Activated CD4-positive, alpha-beta T cell treated with anti-CD3 and anti-CD28 coated beads, Interleukin-2, Interleukin-6, amounts not matched to agents 100 ng/mL and 50 ng/mL, durations not matched to agents 16 hours and 8 hours (primary cell): Measurements from ENCODE around the gene CLCA1.

Experiments used
- DNase-seq: peaks from one replicate; pipeline ENCODE4 v3.0.0-alpha.2; 2020

The CLCA1 gene

GRCh38 chr1:86504895-86505563, 36.3 kb downstream of the CLCA1 start:
- DNase-seq = no peak

DNA sequence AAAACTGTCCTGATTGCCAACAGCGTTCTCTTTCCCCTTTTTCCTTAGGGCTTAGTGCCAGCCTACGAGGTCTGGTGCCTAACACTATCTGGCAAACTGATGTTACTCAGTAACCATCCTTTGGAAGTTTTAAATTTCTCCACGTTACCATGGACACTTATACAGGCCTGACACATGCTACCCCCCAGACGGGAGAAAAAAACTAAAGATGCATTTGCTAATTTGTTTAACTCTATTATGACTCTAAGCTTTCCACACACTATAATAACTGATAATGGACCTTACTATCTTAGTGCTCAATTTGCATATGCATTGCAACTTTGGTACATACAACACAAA, 36.8 kb downstream of the CLCA1 start:
- no peak for DNase-seq

DNA sequence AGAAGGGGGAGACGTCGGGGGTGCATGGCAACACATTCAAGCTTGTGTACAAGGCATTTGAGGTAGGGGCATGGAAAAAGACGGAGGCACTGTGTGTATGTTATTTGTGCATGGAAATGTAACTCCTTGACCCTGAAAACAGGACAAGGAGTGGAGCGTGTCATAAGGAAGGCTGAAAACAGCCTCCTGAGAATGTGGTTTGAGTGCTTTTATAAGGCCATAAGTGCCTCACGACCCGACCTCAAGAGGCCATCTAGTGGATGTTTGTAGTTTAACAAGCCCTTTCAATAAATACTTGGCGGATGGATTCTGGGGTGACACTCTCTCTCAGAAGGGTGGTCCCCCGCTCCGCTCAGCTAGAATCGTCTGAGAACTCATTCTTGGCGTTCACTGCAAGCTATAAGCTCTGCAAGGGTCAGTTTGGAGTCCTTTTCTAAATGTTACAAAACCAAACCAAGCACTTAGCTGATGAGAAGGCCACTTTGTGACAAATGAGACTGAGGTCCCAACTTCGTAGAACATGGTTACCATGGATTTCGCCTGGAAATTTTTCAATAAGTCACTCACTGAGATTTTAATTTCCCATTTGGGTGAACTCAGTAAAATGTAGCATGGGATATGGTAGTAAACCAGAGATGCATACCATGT, 39.3 kb downstream of the CLCA1 start:
- DNase-seq = peak; percentile 14

- no peak for DNase-seq
Observed at GRCh38 chr1:86508583-86508969, 39.8 kb downstream of the CLCA1 start.

DNA sequence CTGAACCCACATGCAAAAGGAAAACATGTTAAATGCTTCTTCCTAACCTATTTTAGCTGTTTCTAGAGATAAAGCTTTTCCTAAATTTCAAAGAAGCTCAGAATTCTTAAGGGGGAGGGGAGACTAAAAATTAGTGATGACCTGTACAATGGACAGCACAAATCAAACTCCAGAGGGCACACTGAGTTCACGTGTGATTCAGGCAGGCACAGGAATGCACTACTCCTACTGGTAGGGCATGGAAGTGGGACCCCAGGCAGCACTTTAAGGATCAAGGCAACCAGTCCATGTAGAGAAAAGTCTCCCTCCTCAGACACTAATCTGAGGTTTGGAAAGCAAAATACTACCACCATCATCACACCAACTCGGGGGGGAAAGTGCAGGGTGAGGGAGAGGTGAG, 46.9 kb downstream of the CLCA1 start:
- no peak for DNase-seq

- no peak for DNase-seq
Observed at GRCh38 chr1:86516335-86516734, 47.6 kb downstream of the CLCA1 start.

GRCh38 chr1:86517336-86517735, 48.6 kb downstream of the CLCA1 start:
- no peak for DNase-seq

DNA sequence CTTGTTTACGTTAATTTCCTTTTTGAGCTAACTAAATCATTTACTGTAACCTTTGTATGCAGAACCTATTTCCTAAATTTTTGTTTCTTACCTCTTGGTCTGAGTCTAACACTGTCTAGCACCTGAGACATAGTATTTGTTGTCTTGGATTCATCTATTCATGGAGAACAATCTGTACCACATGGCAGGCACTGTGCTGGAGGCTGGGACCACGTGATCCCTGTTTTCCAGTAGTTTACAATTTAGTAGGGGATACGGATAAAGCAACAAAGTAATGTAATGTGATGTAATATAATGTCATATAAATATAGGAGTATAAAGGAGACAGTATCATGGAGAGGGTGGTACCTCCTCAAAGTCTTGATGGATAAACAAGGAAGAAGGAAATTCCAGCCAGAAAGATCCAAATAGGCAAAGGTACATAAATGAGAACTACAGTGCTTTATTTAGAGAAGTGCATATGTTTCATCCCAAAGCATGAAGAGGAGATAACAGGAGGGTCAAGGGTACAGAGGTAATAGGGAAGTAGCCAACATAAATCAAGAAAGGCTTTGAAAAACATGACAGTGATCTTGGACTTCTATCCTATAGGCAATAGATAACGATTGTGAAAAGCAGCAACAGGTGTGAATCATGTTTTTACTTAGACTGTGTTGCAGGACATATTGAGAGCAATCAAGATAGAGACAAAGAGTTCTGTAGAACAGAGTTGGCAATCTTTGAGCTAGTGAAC, 52.2 kb downstream of the CLCA1 start:
- DNase-seq = no peak

GRCh38 chr1:86521522-86521891, 52.8 kb downstream of the CLCA1 start:
- no peak for DNase-seq

GRCh38 chr1:86522240-86522639, 53.5 kb downstream of the CLCA1 start:
- no peak for DNase-seq

DNA sequence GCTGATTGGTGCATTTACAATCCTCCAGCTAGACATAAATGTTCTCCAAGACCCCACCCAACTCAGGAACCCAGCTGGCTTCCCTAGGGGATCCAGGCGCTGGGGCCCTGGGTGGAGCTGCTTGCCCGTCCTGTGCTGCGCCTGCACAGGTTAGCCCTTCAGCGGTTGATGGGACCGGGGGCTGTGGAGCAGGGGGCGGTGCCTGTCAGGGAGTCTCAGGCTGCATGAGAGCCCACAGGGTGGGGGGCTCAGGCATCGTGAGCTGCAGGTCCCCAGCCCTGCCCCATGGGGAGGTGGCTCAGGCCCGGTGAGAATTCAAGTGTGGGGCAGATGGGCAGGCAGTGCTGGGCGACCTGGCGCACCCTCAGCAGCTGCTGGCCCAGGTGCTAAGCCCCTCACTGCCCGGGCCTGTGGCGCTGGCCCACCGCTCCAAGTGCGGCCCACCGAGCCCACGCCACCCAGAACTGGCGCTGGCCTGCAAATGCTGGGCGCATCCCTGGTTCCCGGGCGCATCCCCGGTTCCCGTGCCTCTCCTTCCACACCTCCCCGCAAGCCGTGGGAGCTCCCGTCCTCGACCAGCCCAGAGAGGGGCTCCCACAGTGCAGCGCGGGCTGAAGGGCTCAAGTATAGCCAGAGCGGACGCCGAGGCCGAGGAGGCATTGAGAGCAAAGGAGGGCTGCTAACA, 55.1 kb downstream of the CLCA1 start:
- DNase-seq = no peak

- no peak for DNase-seq
Observed at GRCh38 chr1:86527306-86527705, 58.6 kb downstream of the CLCA1 start.

- DNase-seq = no peak
Observed at GRCh38 chr1:86530211-86530845, 61.6 kb downstream of the CLCA1 start.

GRCh38 chr1:86537928-86538695, 69.4 kb downstream of the CLCA1 start:
- no peak for DNase-seq

- DNase-seq = no peak
Observed at GRCh38 chr1:86538775-86539174, 70.0 kb downstream of the CLCA1 start.

DNA sequence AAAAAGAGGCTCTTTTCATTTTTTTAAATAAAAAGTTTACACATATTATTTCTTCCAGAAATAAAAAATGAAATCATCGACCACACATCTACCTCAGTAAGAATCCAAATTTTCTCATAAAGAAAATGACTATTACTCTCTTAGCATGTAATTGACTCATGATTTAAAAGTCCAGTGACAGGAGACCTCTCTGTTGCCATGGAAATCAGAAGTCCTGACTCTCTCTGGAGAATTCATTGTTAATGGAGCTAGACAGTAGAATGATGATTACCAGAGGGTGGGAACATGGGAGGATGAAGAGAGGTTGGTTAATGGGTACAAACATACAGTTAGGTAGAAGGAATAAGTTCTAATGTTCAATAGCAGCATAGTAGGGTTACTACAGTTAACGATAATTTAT, 73.1 kb downstream of the CLCA1 start:
- DNase-seq = no peak

DNA sequence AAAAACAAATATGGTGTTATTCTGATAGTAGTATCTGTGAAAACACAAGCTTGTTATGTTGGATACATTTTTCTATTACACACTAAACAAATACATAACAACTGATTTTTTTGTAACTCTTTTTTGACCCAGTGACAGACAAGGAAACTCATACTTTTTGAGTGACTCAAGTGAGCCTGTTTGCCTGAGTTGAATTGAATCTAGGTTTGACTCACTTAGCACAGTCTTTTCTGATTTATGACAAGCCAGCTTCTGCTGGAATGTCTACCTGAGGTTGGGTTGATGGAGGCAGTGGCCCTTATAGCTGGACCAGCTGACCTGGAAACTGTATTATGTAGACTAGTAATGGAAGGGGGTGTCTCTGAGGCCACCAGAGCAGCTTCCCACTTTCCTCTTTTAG, 73.9 kb downstream of the CLCA1 start:
- no peak for DNase-seq

GRCh38 chr1:86546787-86547221, 78.1 kb downstream of the CLCA1 start, which contains the start of gene CLCA4:
TSS of gene CLCA4 (plus strand) at chr1:86547078. CDS start at chr1:86547120, 42 bp downstream.
- DNase-seq = no peak

DNA sequence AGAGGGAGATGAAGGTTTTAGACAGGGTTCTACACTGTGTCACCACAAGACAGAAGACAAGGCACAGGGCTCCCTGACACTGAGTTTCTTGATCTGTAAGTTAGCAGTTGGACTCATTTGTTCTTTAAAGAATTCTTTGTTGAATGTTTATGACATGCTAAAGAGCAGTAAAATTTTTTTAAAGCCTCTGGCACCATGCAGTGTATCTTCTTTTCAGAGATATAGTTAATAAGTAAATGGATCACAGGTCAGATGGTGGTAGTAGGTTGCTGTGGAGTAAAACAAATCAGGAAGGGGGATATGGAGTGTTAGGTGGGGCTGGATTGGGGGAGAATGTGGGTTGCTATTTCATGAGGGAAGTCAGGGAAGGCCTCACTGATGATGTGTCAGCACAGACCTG, 80.1 kb downstream of the CLCA1 start:
- DNase-seq = no peak
